Occipital lobe (tissue), 2 donors: ENCODE data around the gene CIAPIN1. TPM values are rescaled to one million over a fixed set of nuclear protein-coding genes. Genes with fewer than 3 reads are reported as not detected.

Experiments
- DNase-seq: peaks from one replicate; lab custom pipeline; 2025; lab: John Stamatoyannopoulos, UW
- total RNA-seq: library from RNA; depleted of rRNA; stranded (reverse); fragments of >200 nt; gene quantifications from one replicate; pipeline ENCODE4 v1.2.3, GENCODE V29; 2014

The CIAPIN1 gene
- total RNA-seq, 1 donor from 2014 or later, result 51.5 TPM

DNA sequence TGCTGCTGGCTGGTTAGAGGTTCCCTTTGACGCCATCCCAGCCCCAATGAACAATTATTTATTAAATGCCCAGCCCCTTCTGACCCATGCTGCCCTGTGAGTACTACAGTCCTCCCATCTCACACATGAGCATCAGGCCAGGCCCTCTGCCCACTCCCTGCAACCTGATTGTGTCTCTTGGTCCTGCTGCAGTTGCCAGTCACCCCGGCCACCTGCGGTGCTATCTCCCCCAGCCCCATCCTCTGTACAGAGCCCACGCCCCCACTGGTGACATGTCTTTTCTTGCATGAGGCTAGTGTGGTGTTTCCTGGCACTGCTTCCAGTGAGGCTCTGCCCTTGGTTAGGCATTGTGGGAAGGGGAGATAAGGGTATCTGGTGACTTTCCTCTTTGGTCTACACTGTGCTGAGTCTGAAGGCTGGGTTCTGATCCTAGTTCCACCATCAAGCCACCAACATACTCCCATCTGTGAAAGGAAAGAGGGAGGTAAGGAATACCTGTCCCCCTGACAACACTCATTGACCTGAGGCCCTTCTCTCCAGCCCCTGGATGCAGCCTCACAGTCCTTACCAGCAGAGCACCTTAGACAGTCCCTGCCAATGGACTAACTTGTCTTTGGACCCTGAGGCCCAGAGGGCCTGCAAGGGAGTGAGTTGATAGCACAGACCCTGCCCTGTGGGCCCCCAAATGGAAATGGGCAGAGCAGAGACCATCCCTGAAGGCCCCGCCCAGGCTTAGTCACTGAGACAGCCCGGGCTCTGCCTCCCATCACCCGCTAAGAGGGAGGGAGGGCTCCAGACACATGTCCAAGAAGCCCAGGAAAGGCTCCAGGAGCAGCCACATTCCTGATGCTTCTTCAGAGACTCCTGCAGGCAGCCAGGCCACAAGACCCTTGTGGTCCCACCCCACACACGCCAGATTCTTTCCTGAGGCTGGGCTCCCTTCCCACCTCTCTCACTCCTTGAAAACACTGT, 63.6 kb downstream of the CIAPIN1 start:
- no peak for DNase-seq

DNA sequence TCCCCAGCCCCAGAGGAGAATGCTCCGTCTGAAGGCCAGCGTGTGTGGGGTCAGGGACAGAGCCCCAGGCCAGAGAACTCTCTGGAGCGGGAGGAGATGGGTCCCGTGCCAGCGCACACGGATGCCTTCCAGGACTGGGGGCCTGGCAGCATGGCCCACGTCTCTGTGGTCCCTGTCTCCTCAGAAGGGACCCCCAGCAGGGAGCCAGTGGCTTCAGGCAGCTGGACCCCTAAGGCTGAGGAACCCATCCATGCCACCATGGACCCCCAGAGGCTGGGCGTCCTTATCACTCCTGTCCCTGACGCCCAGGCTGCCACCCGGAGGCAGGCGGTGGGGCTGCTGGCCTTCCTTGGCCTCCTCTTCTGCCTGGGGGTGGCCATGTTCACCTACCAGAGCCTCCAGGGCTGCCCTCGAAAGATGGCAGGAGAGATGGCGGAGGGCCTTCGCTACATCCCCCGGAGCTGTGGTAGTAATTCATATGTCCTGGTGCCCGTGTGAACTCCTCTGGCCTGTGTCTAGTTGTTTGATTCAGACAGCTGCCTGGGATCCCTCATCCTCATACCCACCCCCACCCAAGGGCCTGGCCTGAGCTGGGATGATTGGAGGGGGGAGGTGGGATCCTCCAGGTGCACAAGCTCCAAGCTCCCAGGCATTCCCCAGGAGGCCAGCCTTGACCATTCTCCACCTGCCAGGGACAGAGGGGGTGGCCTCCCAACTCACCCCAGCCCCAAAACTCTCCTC, 64.5 kb downstream of the CIAPIN1 start:
- no peak for DNase-seq

DNA sequence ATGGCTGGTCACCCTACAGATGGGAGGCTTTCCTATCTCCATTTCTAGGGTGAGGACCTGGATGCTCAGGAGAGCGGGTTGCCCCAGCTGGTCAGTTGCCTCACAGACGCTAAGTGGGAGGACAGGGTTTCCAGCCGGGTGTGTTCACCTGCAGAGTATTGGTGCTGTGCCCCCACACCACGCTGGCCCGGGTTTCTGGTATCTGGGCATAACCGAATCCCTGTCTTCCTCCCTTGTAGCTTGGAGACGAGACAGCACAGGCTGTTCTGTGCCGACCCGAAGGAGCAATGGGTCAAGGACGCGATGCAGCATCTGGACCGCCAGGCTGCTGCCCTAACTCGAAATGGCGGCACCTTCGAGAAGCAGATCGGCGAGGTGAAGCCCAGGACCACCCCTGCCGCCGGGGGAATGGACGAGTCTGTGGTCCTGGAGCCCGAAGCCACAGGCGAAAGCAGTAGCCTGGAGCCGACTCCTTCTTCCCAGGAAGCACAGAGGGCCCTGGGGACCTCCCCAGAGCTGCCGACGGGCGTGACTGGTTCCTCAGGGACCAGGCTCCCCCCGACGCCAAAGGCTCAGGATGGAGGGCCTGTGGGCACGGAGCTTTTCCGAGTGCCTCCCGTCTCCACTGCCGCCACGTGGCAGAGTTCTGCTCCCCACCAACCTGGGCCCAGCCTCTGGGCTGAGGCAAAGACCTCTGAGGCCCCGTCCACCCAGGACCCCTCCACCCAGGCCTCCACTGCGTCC, 65.2 kb downstream of the CIAPIN1 start:
- no peak for DNase-seq

DNA sequence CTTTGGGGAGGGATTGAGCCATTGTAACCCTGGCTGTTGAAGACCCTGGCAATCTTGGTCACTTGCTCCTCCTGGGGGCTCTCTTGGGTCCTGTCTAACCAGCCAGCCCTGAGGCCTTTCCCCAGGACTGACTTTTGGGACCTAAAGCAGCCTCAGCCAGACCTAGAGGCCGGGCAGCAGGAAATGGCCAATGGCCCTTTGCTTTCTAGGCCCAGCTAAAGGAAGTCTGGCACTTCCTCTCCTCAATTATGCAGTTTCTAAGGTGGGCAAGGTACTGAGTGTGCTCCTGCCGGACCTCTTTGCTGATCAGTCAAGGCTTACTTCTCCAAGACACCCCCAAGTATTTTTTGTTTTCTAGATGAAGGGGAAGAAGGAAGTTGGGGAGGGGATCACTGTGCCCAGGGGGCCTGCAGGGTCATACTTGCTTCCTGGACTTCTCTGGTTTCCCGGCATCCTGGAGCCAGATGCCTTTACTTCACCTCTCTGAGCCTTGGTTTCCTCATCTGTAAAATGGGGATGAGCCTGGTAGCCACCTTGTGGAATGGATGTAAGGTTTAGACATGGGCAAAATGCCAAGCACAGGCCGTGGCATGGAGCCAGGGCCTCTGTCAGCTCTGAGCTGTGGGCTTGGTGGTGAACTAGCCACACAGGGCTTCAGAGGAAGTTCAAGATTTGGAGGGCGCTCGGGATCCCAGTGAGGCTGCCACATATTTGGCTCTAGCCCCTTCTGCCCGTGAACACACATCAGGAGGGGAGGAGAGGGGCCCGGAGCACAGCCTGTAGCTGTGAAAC, 66.3 kb downstream of the CIAPIN1 start:
- DNase-seq, result no peak

DNA sequence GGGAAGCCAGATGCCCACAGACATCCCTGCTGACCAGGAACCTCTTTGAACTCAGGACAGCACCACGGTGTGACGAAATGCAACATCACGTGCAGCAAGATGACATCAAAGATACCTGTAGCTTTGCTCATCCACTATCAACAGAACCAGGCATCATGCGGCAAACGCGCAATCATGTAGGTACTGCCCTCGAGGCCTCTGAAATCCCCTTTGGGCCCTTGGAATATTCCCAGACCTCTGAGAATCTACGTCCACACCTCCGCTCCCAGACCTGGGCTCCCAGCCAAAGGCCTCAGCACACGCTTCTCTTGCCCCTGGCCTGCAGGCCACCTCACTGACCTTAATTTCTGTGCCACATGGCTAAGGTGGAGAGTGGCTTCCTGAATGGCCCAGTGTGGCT, 67.6 kb downstream of the CIAPIN1 start:
- DNase-seq, result no peak

Other genes starting within 250 kb of the CIAPIN1 start
- 81.4 TPM for gene ARL2BP, start 202.1 kb downstream of the CIAPIN1 start, total RNA-seq
- 1.2 TPM for gene PLLP, start 162.7 kb downstream of the CIAPIN1 start, total RNA-seq
- not detected for gene CCL22, start 88.6 kb downstream of the CIAPIN1 start, total RNA-seq
- gene CX3CL1, start 74.9 kb downstream of the CIAPIN1 start, total RNA-seq, result 2.5 TPM
- gene CCL17, start 42.6 kb downstream of the CIAPIN1 start, total RNA-seq, result not detected
- 20.9 TPM for gene COQ9, start 94 bp upstream of the CIAPIN1 start, total RNA-seq
- 52.7 TPM for gene POLR2C, start 15.3 kb upstream of the CIAPIN1 start, total RNA-seq
- gene DOK4, start 39.1 kb upstream of the CIAPIN1 start, total RNA-seq, result 65.0 TPM
- 1.7 TPM for gene CCDC102A, start 89.2 kb upstream of the CIAPIN1 start, total RNA-seq
- not detected for gene ADGRG5, start 95.3 kb upstream of the CIAPIN1 start, total RNA-seq
- gene ADGRG1, start 181.2 kb upstream of the CIAPIN1 start, total RNA-seq, result 31.4 TPM
- 0.16 TPM for gene ADGRG3, start 220.9 kb upstream of the CIAPIN1 start, total RNA-seq
- 0.78 TPM for gene DRC7, start 247.4 kb upstream of the CIAPIN1 start, total RNA-seq